Fibroblast of the conjunctiva (primary cell): ENCODE data around the gene CAMSAP2.

Source experiments
- DNase-seq: peaks from one replicate; pipeline ENCODE4 v3.0.0-alpha.2; 2010; ENCODE audit warnings: low read depth

CAMSAP2 gene

DNA sequence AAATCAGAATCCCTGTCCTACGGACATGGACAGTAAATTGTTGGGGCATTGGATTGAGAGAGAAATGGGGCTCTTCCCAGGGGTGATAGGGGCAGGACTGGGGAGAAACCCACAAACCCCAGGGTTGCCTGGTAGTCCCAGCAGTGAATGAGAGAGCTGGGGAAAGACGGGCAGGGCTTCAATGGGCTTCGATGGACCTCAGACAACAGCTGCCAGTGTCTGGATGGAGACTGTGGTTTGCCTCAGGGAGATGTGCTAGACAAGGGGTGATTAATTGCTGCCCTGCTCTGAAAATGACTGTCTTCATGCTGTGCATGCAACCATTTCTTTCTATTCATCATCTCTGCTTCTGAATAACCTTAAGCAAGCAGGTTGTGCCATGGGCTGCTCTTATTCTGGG lies 141.5 kb downstream of the CAMSAP2 start:
- DNase-seq: no peak

DNA sequence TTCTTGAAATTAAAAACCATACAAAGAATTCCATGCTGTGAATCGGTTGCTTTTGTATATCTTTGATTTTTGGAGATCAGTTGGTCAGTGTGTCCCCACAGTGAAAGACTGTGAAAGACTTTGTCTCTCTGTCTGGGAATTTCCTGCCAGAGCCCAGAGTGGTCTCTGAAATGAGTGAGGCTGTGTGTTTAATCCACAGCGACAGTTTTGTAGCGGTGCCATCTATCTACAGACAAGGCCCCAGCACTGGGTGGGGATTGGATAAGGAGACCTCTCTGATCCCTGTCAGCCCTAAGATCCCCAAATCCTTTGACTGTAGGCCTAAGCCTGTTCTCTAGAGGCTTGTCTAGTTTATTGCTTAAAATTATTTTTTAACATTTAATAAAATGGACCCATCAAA lies 144.4 kb downstream of the CAMSAP2 start:
- DNase-seq: no peak

DNA sequence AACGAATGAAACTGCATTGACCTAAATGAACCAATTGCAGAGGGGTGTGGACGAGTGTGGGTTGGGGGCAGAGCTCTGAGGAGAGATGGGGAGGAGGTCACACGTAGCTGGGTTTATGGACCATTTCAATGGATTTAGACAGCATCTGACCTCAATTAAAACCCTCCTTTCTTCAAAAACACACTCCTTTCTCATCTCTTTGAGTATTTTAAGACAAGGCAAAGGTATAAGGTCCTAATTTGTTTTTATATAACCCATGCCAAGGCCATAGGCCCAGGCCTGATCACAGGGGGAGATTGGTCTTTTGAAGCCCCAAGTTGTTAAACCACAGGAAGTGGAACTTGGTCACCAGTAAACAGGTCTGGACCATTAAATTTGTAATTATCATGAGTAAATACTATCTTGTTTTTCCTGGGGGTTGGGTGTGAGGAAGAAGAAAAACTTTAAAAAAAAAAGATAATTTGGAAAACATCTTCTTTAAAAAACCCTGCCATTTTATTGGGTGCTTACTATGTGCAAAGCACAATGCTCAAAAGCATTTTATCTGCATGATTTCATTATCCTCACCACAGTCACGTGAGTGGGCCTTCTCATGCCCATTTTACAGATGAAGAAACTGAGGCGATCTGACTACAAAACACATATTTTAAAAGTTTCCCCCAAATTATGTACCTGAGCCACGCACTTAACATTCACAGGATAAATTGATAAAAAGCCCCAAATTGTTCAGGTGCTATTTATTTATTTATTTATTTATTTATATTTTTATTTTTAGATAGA lies 147.1 kb downstream of the CAMSAP2 start:
- no peak for DNase-seq

DNA sequence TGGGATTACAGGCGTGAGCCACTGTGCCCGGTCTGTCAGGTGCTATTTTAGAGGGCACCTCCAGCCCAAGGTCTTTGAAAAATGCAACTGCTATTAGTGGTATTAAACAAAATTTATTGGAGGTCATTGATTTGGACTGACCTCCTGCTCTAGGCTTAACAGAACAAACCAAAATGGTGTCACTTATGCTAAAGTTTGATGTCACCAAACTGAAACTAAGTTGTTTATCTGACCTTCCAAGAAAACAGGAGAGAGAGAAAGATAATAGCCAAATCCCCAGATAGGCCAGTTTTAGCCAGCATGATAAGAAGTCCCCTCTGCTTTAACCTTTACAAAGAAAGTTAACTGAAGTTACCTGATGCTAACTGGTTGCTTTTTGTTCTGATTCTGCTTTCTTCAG lies 147.9 kb downstream of the CAMSAP2 start:
- DNase-seq: no peak

DNA sequence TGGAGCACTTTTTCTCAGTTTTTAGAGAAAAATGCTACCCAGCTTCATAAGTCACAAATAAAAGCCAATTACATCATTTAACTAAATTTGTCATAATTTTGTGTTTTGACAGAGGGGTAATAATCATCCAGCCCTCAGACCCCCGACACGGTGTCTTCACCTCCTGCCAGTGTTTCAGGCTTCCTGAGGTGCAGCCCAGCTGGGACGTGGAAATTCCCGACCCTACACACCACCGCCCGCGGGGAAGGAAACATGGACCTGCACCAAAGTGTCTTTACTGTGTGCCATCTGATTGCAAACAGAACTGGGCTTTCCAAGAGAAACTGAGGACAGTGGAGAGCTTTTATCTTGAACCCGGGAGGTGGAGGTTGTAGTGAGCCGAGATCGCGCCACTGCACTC lies 148.3 kb downstream of the CAMSAP2 start:
- DNase-seq: no peak

DNA sequence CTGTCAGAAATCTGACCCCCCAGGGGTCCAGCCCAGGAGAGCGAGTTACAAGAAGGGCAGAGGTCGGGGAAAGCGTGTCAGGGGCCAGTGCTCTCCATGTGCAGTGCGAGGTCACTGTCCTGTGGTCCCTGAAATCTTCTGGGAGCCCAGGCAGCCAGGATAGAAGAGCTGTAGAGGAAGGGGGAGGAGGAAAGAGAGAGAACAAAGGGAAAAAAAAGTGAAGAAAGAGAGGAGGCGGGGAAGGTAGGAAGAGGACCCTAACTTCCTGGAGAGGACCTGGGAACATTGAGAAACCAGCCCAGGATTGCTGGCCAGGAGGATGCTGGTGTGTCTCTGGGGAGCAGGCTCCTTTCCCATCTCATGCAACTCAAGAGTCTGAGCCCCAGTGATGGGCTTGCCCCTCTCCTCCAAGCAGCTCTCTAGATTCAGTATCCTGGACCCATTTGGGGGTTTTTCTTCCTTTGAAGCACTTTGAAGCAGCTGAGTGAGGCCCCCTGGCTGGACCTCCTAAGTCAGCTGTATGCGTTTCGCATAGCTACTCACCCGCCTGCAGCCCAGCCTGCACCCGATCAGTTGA lies 149.2 kb downstream of the CAMSAP2 start:
- no peak for DNase-seq

DNA sequence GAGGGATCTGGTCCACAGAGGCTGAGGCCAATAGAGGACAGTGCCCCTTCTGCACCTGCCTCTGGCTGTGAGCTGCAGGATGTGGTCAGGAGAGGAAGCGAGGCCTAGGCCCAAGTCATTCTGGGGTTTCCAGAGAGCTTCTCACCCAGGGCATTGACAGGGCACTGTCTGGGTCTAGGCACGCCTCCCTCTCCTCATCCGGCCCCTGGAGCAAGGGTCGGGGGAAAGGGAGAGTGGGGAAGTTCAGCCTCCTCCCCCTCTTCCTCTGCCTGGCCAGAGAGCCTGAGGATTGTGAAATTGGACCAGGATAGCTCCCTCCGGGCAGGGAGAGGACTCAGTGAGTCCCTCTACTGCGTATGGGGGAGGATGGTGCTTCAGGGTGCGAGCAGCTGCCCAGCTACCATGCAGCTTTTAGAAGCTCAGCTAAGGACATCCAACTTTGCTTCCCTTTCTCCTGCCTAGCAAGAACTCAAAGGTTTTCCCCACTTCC lies 149.7 kb downstream of the CAMSAP2 start:
- DNase-seq: no peak

DNA sequence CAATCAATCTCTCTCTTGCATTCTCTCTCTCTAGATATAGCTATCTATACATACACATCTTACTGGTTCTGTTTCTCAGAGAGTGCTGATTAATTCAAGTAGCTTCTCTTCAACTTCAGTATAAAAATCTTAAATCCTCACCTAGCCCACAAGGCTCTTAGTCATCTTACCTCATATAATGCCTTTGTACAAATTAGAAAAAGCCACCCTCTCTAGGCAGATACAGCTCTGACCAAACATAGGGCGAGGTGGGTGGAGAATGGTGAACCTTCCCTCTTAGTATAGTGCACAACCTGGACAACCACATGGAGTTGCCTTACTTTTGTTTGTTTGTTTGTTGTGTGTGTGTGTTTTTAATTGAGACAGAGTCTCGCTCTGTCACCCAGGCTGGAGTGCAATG lies 150.9 kb downstream of the CAMSAP2 start:
- no peak for DNase-seq

DNA sequence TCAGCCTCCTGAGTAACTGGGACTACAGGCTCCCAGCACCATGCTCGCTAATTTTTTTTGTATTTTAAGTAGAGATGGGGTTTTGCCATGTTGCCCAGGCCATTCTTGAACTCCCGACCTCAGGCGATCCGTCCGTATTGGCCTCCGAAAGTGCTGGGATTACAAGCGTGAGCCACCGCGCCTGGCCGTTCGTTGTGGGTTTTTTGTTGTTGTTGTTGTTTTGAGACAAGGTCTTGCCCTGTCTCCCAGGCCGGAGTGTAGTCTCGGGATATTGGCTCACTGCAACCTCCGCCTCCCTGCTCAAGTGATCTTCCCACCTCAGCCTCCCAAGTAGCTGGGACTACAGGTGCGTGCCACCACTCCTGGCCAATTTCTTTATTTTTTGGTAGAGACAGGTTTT lies 151.3 kb downstream of the CAMSAP2 start:
- no peak for DNase-seq

DNA sequence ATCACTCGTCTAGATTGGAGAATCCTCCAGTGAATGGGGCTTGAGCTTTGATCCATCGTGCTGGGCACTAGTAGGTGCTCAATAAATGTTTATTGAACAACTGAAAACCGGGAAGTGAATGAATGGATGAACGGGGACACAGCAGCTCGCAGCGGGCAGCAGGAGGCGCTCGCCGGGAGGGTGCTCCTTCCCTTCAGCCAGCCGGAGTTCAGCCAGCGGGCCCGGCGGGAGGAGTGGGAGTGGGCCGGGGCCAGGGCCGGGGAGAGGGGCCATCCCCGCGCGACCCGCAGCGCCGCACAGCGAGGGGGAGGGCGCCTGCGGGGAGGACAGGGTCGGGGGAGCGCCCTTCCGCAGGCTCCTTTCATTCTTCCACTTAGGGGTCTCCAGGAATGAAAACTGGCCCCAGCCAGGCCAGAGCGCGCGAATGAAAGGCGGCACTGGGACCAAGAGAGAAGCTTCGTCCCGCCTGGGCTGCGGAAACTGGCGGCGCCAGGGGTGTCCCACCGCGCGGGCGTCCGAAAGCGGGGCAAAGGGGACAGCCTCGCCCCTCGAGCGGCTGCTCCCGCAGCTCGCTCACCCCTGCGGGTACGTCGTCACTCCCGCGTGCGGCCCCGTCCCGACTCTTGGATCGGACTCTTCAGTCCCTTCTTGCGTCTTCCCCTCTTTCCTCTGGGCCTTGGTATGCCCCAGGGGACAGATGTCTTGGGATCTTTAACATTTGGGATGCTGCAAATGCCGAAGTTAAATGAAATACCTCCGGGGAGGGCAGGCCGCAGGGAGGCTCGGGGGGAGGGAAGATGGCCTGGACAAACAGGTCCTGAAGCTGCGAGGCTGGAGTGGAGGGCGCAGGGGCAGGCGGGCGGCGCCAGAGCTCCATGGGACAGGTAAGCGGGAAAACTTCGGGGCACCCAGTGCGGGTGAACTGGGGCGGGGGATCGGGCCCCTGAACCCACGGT lies 152.4 kb downstream of the CAMSAP2 start:
- no peak for DNase-seq

DNA sequence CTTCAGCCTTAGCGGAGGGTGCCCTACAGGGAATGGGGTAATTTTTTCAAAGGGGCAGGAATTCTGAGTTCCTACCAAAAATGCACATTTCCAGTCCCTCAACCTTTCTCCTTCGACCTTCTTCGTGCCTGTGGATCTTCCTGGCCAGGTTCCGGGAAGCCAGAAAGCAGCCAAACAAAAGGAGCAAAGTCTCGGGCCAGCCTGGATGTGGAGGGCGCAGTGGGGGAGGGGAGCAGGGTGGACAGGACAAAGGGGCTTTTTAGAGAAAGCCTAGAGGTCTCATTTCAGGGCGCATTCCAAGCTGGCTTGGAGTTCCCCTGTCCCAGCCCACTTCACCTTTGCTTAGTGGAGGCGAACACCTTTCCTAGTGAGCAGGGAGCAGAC lies 153.1 kb downstream of the CAMSAP2 start:
- no peak for DNase-seq

DNA sequence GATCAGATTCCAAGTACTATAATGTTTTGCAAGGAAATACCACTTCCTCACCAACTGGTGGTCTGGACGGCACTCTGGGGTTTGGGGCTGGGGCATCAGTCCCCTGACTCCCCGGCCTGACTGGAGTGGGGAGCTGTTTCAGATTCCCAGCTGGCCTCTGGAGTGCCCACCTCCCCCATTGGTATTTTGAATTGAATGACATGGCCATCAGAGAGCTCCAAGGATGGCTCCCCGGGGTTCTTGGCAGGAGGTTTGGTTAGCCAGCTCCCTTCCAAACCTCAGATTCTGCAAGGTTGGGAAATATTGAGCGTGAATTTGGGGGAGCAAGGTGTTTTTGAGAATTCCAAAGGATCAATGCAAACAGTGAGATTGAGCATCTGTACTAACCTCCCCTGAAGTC lies 153.9 kb downstream of the CAMSAP2 start:
- DNase-seq: no peak

DNA sequence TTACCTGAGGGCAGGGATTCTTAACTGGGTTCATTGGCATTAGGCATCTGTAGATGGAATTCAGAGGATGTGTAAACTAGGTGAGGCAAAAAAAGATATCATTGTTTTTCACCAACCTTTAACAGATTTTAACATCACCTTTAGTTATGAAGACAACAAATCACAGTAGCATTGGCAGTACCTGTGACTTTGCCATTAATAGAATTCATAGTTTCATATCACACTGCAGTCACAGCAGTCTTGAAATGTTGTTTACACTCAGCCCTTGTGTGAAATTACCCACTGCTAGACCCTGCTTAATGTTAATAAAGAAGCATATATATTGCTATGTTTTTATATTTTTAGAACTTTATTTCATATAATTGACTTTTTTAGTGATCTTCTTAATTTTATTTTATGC lies 154.3 kb downstream of the CAMSAP2 start:
- no peak for DNase-seq

DNA sequence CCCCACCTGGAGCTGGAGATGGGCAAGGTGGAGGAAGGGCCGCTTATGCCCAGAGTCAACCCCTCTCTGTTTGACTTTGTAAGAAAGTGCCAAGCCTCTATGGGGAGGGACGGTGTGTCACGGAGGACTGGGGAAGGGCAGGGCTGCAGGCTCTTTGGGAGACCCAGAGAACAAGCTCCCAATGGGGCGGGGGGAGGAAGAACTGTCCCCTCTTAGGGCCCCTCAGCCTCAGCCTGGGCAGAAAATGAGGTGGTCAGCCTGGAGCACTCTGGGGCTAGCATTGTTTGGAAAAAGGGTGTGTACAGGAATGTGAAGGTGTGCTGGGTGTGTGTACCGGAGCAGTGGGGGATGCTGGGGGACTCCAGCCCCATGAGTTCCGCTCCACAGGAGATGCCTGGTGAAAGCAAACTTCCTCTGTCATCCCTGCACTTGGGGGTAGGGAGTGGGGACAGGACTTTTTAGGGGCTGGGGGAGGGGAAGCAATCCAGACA lies 154.8 kb downstream of the CAMSAP2 start:
- no peak for DNase-seq

DNA sequence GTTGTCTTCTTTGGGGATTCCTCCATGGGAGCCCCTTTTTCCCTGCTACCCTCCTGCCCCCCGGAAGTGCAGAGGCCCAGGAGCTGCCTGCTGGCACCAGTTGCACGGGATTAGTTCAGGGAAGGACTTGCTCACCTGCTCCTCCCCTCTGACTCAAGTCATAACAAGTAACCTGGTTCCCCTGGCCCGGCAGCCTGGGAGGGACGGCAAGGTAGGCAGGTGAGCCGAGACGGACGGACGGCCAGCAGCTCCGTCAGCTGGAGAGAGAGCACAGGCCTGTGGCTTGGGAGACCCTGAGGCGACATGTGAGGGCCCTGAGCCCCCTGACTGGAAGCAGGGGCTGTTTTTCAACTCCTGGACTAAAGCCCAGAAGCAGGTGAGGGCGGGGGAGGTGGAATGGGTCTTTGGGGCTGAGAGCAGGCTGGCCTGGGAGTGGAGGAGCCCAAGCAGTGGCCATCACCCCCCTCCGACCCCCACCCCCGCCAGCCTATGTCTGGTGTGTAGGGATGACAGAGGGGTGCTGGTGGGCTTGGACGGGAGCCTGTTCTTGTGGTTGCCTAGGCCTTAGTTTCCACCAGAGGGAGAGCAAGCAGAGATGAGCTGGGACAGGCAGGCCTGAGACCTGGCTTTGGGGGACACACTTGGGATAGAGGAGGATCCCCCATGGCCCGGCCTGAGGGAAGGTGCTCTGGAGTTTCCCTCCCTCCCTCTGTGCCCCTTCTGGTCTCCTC lies 156.2 kb downstream of the CAMSAP2 start, which contains the start of gene INAVA:
TSS of gene INAVA (plus strand) at position 189 of the 731 bp plus-strand sequence. CDS start 3,501 bp downstream, outside the sequence.
- no peak for DNase-seq

DNA sequence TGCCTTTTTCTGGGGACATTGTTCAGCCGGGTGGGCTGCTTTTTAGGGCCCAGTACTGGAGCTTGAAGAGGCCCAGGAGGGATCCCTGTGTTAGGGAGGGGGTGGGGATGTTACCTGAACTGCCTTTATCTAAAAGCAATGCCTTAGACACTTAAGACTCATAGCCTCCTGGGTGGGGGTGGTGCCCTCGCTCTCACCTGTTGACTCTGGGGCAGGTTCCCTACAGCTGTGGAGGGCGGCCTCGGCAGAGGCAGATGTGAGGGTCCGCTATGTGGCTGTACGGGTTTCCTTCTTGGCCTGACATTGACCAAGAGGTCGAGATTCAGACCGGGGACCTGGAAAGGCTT lies 156.7 kb downstream of the CAMSAP2 start:
- no peak for DNase-seq

DNA sequence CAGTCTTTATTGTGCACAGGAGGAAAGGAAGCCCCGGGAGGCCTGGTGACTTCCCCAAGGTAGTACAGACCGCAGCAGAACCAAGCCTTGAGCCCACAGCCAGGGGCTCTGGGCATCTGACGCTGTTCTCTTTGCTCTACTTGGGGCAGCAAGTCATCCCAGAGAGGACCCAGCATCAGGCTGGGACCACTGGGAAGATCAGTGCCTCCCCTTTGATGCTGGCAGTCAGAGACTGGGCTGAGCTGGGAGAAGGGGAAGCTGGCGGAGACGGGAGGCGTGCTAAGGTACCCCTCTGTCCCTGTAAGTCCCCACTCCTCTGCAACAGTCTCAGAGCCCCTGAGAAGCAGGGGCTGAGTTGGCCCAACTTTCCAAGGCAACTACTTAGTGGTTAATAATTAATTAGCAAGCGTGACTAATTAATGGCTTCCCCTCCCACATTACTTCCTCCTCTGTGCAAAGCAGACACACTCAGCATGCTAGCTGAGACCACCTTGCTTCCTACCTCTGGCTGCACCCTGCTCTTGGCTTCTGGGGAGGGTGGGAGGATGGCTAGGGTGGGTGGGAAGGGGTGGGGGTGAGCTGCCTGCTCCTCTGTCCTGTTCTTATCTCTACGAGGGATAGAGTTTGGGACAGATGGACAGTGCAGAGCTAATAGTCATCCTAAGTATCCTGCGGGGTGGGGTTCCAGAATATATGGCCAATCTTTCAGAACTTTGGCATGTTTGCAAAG lies 157.3 kb downstream of the CAMSAP2 start:
- DNase-seq: no peak

DNA sequence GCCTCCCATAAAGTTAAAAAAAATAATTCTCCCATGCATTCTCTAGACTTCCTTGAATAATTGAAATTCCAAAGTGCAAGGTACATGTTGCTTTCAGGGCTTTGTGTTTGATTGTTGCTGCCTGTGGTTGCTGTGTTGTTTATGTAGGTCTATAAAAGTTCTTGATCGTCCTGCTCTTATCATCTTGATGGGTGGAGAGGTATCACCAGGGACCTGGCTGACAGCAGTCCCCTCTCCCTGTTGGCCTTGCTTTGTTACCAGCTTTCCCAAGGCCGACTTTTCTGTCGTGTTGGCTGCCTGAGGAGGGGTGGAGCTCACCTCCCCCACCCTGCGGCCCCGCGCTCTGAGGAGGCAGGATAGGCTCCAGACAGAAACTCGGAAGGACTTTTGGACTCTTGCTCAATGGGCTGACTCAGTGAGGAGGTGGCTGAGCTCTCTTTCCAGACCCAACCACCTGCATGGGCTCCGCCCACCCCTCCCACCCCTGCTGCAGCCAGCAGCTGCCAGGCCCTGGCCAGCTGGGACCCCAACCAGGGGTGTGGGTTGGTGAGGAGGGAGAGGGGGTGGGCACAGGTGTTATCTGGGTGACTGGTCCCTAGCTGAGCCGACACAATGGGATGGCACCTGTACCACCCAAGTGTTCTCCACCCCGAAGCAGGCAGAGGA lies 158.0 kb downstream of the CAMSAP2 start:
- no peak for DNase-seq

DNA sequence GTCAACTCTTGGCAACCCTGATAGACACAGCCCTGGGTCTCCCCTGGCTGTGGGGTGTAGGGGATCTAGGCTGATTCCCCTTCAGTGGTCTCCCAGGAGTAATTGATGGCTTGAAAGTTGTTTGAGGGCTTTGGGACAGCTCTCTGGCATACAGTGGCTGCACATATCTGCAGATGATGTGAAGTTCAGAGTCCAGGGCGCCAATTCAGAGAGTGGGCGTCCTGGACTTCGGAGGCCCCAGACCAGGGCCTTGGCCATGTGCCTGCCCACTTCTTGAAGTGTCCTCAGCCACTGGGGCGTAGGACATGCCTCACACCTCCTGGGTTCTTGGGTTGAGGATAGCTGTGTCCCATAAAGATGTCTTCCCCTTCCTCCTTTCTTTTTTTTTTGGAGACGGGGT lies 158.6 kb downstream of the CAMSAP2 start:
- no peak for DNase-seq

DNA sequence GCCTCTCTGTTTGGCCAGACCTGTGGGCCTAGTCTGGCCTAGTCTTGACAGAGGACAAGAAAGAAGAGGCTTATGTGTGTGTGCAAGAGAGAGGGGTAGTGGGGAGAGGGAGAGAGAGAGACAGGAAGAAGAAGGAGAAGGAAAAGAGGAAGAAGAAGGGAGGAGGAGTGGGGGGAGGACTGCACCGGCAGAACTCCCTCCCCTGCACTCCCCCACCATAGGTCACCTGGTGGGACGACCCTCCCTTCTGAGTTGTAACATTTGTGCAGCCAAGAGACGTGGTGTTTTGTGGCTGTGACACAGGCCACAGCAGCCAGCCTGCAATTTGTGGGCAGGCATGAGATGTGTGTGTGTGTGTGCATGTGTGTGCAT lies 160.3 kb downstream of the CAMSAP2 start:
- DNase-seq: no peak

DNA sequence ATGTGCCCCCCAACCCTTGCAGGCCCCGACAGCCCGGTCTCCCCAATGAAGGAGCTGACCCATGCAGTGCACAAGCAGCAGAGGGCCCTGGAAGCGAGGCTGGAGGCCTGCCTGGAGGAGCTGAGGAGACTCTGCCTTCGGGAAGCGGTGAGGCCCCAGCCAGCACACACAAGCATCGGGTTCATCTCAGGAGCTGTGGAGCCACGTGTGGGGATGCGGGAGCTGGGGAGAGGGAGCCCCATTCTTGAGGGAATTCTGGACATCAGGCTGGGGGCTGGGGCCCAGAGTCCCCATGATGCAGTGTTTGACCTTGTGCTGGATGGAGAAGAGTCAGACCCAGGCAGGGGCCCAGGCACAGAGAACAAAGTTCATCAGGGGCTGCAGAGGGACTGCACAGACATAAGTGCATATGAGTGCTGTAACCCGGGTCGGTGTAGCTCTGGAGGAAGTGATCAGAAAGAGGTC lies 160.8 kb downstream of the CAMSAP2 start:
- DNase-seq: no peak
